Activated T-helper 1 cell treated with Interleukin-2 at 50 U/mL for 16 hours (primary cell): ENCODE results near the gene FAM236A.
"Not testable (repeated sequence)": the region's sequence is repeated elsewhere in the genome, so short reads cannot be mapped to it uniquely, and the experiment has no call there.

Source experiments
- DNase-seq: peaks from one replicate; pipeline ENCODE4 v3.0.0-alpha.2; 2020; ENCODE audit warnings: low read depth

Gene FAM236A

GRCh38 chrX:72937906-72938305 lies at the start of gene FAM236A:
Gene FAM236A (plus strand): TSS chrX:72938206. CDS start chrX:72938263, 57 bp downstream.
- not testable (repeated sequence) for DNase-seq

GRCh38 chrX:72889740-72890139 lies 48.3 kb upstream of the FAM236A start:
- not testable (repeated sequence) for DNase-seq

DNA sequence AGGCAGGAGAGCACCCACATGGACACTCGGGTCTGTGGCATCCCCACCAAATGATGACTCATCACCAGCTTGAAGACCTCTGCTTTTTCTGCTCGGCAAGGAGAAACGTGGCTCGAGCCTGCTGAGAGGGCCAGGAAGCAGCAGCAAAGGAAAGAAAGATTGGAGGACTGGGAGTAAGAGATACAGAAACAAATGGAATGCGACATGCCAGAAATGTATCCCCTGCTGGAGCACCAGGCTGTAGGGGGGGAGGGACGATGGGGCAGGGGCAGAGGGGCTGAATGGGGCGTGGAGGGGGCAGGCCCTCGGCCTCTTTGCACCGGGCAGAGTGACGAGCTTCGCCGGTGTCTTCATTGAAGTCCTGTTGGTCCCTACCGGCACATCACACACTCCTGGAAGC lies 25.7 kb upstream of the FAM236A start, which contains the start of gene FAM236C:
Gene FAM236C, plus strand, starts transcription at position 301 of the 400 bp plus-strand sequence. CDS start 100 bp downstream, outside the sequence.
- DNase-seq, result not testable (repeated sequence)

DNA sequence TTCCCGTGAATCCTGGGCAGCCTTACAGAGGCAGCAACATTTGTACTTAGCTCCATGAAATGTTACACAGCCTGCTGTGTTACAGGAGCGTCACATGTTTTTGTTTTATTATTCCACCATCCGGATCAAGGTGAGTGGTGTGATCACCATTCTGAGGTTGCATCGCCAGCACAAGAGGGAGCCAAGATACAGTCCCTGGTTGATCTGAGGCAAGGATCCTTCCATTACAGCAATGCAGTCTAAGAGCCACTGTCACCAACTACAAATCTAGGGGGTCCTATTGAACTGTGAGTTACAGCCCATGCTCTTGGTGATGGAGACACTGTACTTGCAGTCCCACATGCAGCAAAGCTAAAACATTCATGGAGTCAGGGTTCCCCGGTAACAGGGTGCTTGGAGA lies 21.9 kb upstream of the FAM236A start:
- not testable (repeated sequence) for DNase-seq

- DNase-seq, result not testable (repeated sequence)
Measured at GRCh38 chrX:72932283-72932682, 5.7 kb upstream of the FAM236A start.

GRCh38 chrX:72936455-72936854 lies 1.6 kb upstream of the FAM236A start:
- DNase-seq, result not testable (repeated sequence)

DNA sequence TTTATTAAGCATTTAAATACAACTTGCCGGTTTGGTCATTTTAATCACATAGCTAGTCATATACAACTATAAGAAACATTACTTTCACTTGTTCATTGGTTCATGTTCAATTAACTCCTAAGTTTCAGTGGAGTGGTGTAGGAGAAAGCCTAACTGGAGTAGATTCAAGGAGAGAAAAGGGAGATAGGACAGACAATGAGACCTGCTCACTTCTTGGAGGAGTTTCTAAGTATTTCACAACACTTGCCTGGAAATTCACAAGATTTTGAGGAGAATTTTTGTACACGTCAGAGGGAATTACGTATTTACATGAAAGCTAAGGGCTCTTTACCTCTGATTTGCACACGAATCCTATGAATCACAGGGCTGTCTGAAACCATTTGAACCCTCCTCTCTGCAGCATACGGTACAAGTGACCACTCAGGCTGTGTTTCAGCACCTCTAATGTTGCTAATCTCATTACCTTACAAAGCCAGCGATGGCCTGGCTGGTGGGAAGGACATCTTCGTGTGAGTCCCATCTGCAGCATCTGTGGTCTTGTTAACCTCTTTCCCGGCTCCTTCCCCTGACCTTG lies 1.0 kb upstream of the FAM236A start:
- DNase-seq, result not testable (repeated sequence)

- DNase-seq, result not testable (repeated sequence)
Measured at GRCh38 chrX:72942272-72942671, 4.3 kb downstream of the FAM236A start.

DNA sequence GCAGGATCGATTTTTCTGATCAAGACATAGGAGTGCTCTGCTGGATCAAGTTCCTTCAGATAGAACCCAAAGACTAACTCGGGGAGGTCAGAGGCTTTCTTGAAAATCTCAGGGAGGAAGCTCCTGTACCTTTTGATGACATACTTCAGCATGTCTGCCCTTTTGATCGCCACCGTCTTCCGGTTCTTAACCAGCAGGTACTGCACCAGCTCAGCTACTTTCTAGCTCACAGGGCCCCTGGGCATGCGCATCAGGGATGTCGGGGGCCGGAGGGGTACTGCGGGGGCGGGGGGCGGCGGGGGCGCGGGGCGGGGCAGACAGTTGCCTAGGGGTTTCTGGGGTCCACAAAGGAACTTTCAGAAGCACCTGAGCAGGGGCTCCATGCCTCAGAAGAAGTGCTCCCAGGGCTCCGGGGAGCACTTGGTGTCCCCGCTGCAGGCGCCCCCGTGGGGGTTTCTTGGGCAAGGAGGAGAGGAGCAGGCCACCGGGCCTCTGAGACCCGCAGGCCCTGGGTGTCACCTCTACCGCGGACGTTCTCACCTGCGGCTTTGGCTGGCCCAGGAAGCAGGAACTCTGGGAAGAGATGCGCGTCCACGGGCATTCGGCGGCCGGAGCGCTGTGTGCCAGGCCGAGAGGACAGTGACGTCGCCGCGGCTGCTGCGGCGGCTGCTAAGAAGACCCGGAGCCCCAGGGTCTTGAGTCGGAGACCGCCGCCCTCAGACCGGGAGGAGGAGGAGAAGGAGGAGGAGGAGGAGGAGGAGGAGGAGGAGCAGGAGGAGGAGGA lies 5.2 kb downstream of the FAM236A start:
- DNase-seq, result not testable (repeated sequence)

DNA sequence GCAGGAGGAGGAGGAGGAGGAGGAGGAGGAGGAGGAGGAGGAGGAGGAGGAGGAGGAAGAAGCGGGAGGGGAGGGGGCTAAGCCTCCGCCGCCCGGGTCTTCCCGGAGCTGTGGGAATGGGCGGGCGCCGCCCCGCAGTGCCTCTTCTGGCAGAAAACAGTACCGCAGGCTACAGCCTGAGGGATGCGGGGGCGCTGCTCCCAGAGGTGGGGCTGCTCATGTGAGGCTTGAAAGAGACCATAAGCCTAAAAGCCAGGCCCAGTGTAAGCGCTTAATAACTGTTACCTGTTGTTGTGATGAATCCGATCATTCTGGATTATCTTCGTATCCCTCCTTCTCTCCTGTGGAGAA lies 5.8 kb downstream of the FAM236A start, which contains the start of gene DMRTC1:
Gene DMRTC1, minus strand, starts transcription at position 19 of the 351 bp plus-strand sequence. CDS start 68,143 bp downstream, outside the sequence.
- DNase-seq, result not testable (repeated sequence)

DNA sequence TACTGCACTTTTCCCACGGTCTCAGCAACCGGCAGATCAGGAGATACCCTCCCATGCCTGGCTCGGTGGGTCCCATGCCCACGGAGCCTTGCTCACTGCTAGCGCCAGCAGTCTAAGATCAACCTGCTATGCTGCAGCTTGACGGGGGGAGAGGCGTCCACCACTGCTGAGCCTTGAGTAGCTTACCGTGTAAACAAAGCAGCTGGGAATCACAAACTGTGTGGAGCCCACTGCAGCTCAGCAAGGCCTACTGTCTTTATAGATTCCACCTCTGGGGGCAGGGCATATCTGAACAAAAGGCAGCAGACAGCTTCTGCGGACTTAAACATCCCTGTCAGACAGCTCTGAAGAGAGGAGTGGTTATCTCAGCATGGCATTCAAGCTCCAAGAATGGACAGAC lies 22.0 kb downstream of the FAM236A start:
- not testable (repeated sequence) for DNase-seq

GRCh38 chrX:72971859-72972258 lies 33.9 kb downstream of the FAM236A start:
- not testable (repeated sequence) for DNase-seq

- not testable (repeated sequence) for DNase-seq
Measured at GRCh38 chrX:72974885-72975284, 36.9 kb downstream of the FAM236A start.

GRCh38 chrX:72980894-72981469 lies 43.0 kb downstream of the FAM236A start:
- not testable (repeated sequence) for DNase-seq
